Camera-type eye (tissue), 1 donor: ENCODE data around the gene LCORL. TPM values are rescaled to one million over a fixed set of nuclear protein-coding genes. Genes with fewer than 3 reads are reported as not detected.

Experiments used
- total RNA-seq: library from RNA; depleted of rRNA; stranded (reverse); fragments of >200 nt; gene quantifications from one replicate; pipeline ENCODE4 v1.2.3, GENCODE V29; 2014

Gene LCORL
- 204 TPM for total RNA-seq

DNA sequence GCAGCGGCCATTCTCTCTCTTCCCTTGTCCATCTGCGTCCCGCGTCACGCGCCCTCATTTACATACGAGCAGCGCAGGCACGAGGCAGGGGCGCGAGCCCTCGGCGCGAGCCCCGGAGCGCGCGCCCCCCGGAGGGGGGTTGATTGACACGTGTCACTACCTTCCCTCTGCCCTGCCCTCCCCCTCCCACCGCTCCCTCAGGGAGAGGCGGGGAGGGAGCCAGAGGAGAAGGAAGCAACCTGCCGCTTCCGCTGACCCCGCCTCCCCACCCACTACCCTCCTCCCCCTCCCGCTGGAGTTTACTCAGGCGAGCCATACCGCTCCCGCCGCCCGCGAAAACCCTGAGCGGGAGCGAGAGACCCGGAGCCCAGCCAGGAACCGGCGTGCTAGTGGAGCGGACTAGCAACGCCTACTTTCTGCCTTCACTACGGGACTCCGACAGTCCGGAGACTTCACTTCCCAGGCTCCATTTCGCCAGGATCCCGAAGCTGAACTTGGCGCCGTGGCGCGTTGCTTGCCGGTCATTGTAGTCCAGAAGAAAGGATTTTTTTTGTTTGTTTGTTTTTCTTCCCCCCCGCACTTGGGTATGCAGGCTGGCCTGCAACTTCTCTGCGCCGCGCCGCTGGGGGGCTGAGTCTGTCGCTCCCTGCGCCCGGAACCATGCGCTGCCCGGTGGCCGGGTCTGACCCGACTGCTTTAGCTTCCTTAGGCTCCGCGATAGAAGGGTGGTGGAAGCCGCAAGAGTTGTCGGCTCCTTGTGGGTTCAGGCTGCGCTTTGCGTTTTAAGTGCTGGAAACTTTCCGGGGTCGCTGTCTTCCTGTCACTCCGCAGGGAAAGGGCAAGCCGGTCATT lies at the start of gene LCORL:
TSS of gene LCORL (minus strand) at position 36 of the 852 bp plus-strand sequence. CDS start at position 32, 4 bp downstream.

DNA sequence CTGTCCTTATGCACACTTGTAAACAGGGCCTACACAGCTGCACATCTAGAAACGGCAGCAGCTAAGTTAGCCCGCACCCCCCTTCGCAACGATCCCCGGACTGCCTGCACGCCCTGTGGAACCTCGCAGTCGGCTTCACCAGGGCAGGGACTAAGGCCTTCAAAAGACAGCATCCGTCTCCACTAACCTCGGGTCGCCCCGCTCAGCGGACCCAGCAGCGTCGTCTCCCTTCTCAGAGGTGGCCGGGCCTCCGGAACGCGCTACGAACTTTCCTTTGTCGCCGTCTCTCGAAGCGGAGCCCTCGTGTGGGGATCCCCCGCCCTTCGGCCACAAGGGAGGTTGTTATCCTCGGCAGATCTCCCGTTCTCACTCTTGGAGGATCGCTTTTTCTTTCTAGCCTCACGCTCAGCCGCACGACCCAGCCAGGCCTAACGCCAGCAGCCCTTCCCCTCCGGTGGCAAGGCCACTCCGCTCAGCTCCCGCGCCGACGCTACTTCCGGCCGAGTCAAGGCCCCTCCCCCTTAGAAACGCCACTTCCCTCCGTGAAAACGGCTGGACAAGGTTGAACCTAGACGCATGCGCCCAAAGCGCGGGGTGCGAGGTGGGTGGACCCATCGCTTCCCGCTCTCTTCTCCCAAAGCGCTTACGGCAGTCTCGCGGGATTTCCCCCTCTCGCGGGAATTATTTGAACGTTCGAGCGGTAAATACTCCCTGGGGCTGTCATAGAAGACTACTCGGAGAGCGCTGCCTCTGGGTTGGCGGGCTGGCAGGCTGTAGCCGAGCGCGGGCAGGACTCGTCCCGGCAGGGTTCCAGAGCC lies 211.1 kb downstream of the LCORL start, which contains the start of the genes DCAF16 and NCAPG:
TSS of gene DCAF16 (minus strand) at position 498 of the 818 bp plus-strand sequence. CDS start 6,616 bp downstream, outside the sequence.
TSS of gene NCAPG (plus strand) at position 720 of the 818 bp plus-strand sequence. CDS start 99 bp downstream, outside the sequence.

Other genes starting within 250 kb of the LCORL start
- gene FAM184B, start 240.1 kb downstream of the LCORL start, total RNA-seq, result 20.3 TPM
- gene DCAF16, start 211.0 kb downstream of the LCORL start, total RNA-seq, result 46.3 TPM
- 21.6 TPM for gene NCAPG, start 210.8 kb downstream of the LCORL start, total RNA-seq